ENCODE data around the gene MACC1.
"Not testable (repeated sequence)": the region's sequence is repeated elsewhere in the genome, so short reads cannot be mapped to it uniquely, and the experiment has no call there.

MACC1 gene

DNA sequence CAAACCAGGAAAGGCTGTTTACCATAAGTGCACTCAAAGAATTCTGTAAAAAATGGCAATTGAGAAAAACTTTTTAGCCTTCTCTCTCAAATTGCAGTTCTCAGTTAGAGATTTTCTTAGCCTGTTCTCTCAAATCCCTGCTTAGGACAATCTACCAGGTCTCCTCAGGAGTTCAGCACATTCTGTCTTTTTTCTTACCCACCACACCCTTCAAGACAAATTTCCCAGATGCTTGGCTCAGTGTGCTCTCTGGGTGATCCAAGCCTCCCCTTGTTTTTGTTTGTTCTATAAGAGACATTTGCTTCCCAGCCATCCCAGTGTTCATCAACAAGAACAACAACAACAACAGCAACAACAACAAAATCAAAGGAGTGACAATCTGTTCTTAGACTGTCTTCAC lies 87.3 kb downstream of the MACC1 start:
- Histone ChIP-seq H3K4me3 (ENCODE audit: severe bottlenecking) (no peak overlapping the region), H3K27ac (ENCODE audit: poor library complexity, severe bottlenecking) (no peak overlapping the region), H3K9me3 (ENCODE audit: severe bottlenecking) (no peaks in the 10 kb centered on the region), H3K4me1 (ENCODE audit: insufficient read depth, poor library complexity, severe bottlenecking) (peaks cover 3% of the 10 kb centered on the region), H3K36me3 (ENCODE audit: low read depth) (no peaks in the 10 kb centered on the region), H3K27me3 (ENCODE audit: insufficient read depth, poor library complexity, severe bottlenecking) (no peaks in the 10 kb centered on the region)
- DNase-seq (ENCODE audit: low spot score) = no peak
- ATAC-seq (ENCODE audit: low read depth) = no peak
- TF ChIP-seq, protein P1, sequence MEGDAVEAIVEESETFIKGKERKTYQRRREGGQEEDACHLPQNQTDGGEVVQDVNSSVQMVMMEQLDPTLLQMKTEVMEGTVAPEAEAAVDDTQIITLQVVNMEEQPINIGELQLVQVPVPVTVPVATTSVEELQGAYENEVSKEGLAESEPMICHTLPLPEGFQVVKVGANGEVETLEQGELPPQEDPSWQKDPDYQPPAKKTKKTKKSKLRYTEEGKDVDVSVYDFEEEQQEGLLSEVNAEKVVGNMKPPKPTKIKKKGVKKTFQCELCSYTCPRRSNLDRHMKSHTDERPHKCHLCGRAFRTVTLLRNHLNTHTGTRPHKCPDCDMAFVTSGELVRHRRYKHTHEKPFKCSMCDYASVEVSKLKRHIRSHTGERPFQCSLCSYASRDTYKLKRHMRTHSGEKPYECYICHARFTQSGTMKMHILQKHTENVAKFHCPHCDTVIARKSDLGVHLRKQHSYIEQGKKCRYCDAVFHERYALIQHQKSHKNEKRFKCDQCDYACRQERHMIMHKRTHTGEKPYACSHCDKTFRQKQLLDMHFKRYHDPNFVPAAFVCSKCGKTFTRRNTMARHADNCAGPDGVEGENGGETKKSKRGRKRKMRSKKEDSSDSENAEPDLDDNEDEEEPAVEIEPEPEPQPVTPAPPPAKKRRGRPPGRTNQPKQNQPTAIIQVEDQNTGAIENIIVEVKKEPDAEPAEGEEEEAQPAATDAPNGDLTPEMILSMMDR (IDR thresholded peaks at IDR 0.05; ENCODE audit: poor library complexity, severe bottlenecking) = no peak

DNA sequence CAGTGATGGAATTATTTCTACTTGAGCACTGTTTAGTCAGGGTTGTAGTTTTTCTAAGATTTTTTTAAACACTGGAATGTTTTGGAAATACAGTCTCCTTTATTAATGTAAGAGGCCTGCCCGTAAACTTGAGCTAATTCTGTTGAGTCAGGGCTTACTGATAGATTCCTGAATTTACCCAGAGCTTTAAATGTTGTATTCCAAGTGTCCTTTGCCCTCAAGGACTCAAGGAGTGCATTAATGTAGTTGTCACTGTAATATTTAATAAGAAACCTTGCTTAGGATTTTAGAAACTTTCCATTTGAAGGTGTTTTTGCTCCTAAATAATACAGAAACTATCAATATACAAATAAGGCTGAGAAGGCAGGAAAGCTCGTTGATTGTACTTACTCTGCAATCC lies 89.2 kb downstream of the MACC1 start:
- H3K4me1 ChIP-seq (ENCODE audit: insufficient read depth, poor library complexity, severe bottlenecking) = peaks cover 3% of the 10 kb centered on the region
- no peak overlapping the region for H3K4me3 ChIP-seq (ENCODE audit: severe bottlenecking)
- DNase-seq (ENCODE audit: low spot score) = no peak
- no peak for ATAC-seq (ENCODE audit: low read depth)
- no peaks in the 10 kb centered on the region for H3K36me3 ChIP-seq (ENCODE audit: low read depth)
- H3K9me3 ChIP-seq (ENCODE audit: severe bottlenecking) = no peaks in the 10 kb centered on the region
- H3K27me3 ChIP-seq (ENCODE audit: insufficient read depth, poor library complexity, severe bottlenecking) = no peaks in the 10 kb centered on the region
- H3K27ac ChIP-seq (ENCODE audit: poor library complexity, severe bottlenecking) = no peak overlapping the region
- TF ChIP-seq, protein P1 (IDR thresholded peaks at IDR 0.05; ENCODE audit: poor library complexity, severe bottlenecking) = no peak

DNA sequence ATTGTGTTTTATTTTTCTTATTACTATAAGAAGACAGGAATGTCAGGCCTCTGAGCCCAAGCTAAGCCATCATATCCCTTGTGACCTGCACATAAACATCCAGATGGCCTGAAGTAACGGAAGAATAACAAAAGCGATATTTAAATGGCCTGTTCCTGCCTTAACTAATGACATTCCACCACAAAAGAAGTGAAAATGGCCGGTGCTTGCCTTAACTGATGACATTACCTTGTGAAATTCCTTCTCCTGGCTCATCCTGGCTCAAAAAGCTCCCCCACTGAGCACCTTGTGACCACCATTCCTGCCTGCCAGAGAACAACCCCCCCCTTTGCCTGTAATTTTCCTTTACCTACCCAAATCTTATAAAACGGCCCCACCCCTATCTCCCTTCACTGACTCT lies 91.1 kb downstream of the MACC1 start:
- H3K27ac ChIP-seq (ENCODE audit: poor library complexity, severe bottlenecking); H3K4me3 ChIP-seq (ENCODE audit: severe bottlenecking); H3K27me3 ChIP-seq (ENCODE audit: insufficient read depth, poor library complexity, severe bottlenecking); H3K36me3 ChIP-seq (ENCODE audit: low read depth); H3K9me3 ChIP-seq (ENCODE audit: severe bottlenecking); H3K4me1 ChIP-seq (ENCODE audit: insufficient read depth, poor library complexity, severe bottlenecking); DNase-seq (ENCODE audit: low spot score); ATAC-seq (ENCODE audit: low read depth): not testable (repeated sequence)

DNA sequence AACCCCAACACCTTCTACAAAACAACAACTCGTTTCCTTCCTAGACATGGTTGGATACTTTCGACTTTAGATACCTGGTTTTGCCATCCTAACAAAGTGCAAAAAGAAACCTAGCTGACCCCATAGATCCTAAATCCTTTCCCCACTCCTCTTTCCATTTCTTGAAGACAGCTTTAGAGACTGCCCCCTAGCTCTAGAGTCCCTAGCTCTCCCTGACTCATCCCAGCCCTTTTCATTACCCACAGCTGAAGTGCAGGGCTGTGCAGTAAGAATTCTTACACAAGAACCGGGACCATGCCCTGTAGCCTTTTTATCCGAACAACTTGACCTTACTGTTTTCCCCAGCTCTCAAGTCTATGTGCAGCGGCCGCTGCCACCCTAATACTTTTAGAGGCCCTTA lies 93.1 kb downstream of the MACC1 start:
- ATAC-seq (ENCODE audit: low read depth); DNase-seq (ENCODE audit: low spot score); H3K27me3 ChIP-seq (ENCODE audit: insufficient read depth, poor library complexity, severe bottlenecking); H3K4me1 ChIP-seq (ENCODE audit: insufficient read depth, poor library complexity, severe bottlenecking); H3K36me3 ChIP-seq (ENCODE audit: low read depth); H3K4me3 ChIP-seq (ENCODE audit: severe bottlenecking); H3K9me3 ChIP-seq (ENCODE audit: severe bottlenecking); H3K27ac ChIP-seq (ENCODE audit: poor library complexity, severe bottlenecking): not testable (repeated sequence)

DNA sequence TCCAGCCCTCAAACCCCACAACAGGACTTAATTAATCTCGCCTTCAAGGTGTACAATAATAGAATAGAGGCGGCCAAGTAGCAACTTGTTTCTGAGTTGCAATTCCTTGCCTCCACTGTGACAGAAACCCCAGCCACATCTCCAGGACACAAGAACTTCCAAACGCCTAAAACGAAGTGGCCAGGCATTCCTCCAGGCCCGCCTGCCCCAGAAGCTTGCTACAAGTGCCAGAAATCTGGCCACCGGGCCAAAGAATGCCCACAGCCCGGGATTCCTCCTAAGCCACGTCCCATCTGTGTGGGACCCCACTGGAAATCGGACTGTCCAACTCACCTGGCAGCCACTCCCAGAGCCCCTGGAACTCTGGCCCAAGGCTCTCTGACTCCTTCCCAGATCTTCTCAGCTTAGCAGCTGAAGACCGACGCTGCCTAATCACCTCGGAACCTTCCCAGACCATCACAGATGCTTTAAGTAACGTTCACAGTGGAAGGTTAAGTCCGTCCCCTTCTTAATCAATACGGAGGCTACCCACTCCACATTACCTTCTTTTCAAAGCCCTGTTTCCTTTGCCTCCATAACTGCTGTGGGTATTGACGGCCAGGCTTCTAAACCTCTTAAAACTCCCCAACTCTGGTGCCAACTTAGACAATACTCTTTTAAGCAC lies 94.4 kb downstream of the MACC1 start:
- H3K4me1 ChIP-seq (ENCODE audit: insufficient read depth, poor library complexity, severe bottlenecking); ATAC-seq (ENCODE audit: low read depth); H3K4me3 ChIP-seq (ENCODE audit: severe bottlenecking); DNase-seq (ENCODE audit: low spot score); H3K36me3 ChIP-seq (ENCODE audit: low read depth); H3K9me3 ChIP-seq (ENCODE audit: severe bottlenecking); H3K27me3 ChIP-seq (ENCODE audit: insufficient read depth, poor library complexity, severe bottlenecking); H3K27ac ChIP-seq (ENCODE audit: poor library complexity, severe bottlenecking): not testable (repeated sequence)

DNA sequence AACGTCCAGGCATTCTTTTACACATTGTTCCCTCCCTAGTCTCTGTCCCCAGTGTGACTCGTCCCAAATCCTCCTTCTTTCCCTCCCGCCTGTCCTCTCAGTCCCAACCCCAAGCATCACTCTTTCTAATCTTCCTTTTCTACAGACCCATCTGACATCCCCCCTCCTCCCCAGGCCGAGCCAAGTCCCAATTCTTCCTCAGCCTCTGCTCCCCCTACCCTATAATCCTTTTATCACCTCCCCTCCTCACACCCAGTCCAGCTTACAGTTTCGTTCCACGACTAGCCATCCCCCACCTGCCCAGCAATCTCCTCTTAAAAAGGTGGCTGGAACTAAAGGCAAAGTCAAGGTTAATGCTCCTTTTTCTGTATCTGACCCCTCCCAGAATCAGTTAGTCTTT lies 95.1 kb downstream of the MACC1 start:
- Histone ChIP-seq H3K27ac (ENCODE audit: poor library complexity, severe bottlenecking) (no peak overlapping the region), H3K9me3 (ENCODE audit: severe bottlenecking) (no peaks in the 10 kb centered on the region), H3K36me3 (ENCODE audit: low read depth) (no peaks in the 10 kb centered on the region), H3K27me3 (ENCODE audit: insufficient read depth, poor library complexity, severe bottlenecking) (no peaks in the 10 kb centered on the region), H3K4me1 (ENCODE audit: insufficient read depth, poor library complexity, severe bottlenecking) (no peaks in the 10 kb centered on the region), H3K4me3 (ENCODE audit: severe bottlenecking) (no peak overlapping the region)
- ATAC-seq (ENCODE audit: low read depth) = no peak
- DNase-seq (ENCODE audit: low spot score) = no peak
- TF ChIP-seq, protein P1 (IDR thresholded peaks at IDR 0.05; ENCODE audit: poor library complexity, severe bottlenecking) = no peak

All from RWPE2 (cell line).